ENCODE measurements around the gene CTXN1. TPM values are rescaled to one million over a fixed set of nuclear protein-coding genes. Genes with fewer than 3 reads are reported as not detected.

CTXN1 gene
- total RNA-seq, 1 experiment from 2014 or later = 27.3 TPM

DNA sequence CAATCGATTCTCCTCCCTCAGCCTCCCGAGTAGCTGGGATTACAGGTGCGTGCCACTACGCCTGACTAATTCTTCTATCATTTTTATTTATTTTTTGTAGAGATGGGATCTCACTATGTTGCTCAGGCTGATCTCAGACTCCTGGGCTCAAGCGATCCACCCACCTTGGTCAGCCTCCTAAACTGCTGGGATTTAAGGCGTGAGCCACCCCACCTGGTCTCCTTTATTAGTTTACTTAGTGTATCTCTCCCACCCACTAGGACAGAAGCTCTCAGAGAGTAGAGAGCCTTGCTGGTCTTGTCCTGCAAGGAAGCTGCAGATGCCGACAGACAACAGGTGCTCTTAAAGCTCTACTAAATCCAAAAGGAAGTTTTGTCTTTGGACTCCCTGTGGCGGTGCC, 40.1 kb downstream of the CTXN1 start:
- in situ Hi-C loops (cut with HindIII; ENCODE audit: low sequenced_read_pairs) = no loop called here
- DNase-seq (ENCODE audit: low spot score) = no peak

DNA sequence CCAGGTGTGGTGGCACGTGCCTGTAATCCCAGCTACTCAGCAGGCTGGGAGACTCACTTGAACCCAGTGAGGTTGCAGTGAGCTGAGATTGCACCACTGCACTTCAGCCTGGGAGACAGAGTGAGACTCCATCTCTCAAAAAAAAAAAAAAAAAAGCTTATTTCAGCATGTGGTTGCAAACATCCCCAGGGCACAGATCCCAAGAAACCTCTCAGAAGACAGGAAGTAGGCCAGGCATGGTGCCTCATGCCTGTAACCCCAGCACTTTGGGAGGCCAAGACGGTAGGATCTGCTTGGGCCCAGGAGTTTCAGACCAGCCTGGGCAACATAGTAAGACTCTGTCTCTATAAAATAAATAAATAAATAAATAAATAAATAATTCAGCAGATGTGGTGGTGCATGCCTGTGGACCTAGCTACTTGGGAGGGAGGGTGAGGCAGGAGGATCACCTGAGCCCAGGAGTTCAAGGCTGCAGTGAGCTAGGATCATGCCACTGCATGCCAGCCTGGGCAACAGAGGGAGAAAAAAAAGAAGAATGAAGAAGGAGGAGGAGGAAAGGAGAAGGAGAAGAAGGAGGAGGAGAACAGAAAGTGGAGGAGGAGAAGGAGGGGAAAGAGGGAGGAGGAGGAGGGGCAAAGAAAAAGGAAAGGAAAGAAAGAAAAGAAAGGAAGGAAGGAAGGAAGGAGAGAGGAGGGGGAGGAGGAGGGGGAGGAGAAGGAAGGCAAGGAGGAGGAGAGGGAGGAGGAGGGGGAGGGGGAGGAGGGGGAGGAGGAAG, 42.0 kb downstream of the CTXN1 start:
- in situ Hi-C loops (cut with HindIII; ENCODE audit: low sequenced_read_pairs) = no loop called here
- DNase-seq (ENCODE audit: low spot score) = no peak

DNA sequence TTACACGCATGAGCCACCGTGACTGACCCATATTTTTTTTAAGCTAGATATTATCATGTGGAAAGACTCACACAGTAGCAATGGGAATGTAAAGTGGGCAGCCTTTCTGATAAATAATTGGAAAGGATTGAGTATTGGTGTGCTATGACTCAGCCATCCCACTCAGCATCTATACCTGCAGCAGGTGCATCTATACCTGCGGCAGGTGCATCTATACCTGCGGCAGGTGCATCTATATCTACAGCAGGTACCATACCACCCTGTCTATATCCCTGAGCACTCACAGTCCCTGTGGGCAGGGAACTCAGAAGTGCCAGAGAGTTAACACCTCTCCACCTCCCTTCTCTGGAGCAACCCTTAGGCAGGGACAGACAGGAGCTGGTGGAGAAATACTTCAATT, 42.8 kb downstream of the CTXN1 start:
- in situ Hi-C loops (cut with HindIII; ENCODE audit: low sequenced_read_pairs) = no loop called here
- DNase-seq (ENCODE audit: low spot score) = no peak

DNA sequence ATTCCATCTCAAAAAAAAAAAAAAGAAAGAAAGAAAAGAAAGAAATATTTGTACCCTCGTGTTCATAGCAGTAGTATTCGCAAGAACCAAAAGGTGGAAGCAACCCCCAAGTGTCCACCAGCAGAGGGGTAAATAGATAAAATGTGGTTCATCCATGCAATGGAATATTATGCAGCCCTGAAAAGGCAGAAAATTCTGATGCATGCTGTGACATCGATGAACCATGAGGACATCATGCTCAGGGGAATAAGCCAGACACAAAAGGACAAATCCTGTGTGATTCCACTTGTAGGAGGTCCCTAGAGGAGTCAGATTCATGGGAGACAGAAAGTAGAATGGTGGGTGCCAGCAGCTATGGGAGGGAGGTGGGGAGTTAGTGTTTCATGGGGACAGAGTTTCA, 44.0 kb downstream of the CTXN1 start:
- in situ Hi-C loops (cut with HindIII; ENCODE audit: low sequenced_read_pairs) = no loop called here
- no peak for DNase-seq (ENCODE audit: low spot score)

DNA sequence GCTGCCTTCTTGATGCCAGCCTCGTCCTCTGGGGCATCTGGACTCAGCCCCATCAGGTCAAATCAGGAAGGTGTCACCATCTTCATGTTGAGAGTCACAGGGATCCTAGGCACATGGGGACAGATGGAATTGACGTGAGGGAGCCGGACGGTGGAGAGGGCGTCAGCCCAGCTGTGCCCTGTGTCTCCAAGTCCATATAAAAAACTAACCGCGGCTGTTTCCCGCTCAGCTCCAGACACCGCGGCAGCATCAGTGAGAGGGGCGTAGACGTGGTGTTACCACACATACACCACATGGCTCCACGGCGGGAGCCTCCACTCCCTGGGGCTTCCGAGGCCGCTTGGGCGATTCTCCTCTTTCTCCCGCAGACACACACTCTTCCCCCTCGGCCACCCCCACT, 46.1 kb downstream of the CTXN1 start:
- no peak for DNase-seq (ENCODE audit: low spot score)
- in situ Hi-C loops (cut with HindIII; ENCODE audit: low sequenced_read_pairs) = no loop called here

DNA sequence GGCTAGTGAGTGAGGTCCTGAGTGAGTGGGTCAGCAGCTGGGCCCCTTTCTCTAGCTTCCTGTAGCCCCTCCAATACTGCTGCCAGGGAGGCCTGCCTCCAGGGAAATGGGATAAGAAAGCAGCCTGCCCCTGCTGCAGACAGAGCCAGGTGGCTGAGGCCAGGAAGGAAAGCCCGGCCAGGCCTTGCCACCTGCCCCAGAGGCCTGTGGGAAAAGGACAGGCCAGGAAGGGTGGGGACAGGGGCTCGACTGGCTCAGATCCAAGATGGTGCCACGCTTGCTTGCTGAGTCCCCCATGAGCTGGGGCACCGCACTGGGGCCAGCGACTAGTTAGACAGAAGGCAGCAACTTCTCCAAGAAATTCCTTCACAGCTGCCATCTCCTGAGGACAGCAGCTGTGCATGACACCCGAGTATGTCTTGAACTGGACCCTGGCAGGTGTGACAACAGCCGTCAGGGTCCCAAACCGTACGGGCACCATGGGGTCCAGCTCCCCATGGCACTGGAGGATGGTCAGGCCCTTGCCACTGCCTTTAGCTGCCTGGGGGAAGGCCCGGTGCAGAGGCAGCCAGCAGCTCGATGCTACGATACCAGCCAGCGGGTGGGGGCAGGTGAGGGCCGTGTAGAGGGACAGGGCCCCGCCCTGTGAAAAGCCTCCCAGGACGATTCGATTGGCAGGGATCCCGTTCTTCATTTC, 46.7 kb downstream of the CTXN1 start:
- in situ Hi-C loops (cut with HindIII; ENCODE audit: low sequenced_read_pairs) = no loop called here
- DNase-seq (ENCODE audit: low spot score) = no peak

DNA sequence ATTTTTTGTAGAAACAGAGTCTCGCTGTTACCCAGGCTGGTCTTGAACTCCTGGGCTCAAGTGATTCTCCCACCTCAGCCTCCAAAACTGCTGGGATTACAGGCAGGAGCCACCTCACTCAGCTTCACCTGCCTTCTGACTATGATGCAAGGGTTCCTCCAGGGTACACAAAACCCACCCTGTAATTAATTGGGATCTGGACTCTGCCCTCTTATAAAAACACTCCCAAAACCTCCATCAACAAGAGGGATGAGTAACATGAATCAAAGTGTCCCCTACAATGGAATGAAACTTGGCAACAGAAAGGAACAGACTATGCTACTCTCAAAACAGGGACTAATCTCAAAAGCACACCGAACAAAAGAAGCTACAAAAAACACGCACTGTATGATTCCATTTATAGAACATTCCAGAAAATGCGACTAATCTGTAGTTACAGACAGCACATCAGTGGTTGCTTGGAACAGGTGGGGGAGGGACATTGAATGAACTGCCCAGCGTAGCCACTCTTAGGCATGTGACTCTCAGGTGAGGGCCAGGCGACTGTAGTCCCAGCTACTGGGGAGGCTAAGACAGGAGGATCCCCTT, 48.6 kb downstream of the CTXN1 start:
- DNase-seq (ENCODE audit: low spot score) = no peak
- in situ Hi-C loops (cut with HindIII; ENCODE audit: low sequenced_read_pairs) = no loop called here

DNA sequence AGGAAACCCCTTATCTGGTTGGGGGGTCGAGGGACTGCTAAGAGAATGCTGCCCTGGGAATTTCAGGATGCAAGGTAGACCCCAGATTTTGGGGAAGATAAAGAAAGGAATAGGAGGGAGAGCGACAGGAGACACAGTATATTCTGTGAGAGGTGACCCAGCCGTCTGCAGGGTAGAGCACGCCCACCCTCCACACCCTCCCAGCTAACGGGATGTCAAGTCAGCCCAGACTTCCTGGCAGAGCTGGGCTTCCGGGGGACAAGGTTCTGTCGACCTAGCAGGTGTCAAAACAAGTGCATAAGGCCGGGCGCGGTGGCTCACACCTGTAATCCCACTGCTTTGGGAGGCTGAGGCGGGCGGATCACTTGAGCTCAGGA, 51.0 kb downstream of the CTXN1 start:
- no peak for DNase-seq (ENCODE audit: low spot score)
- in situ Hi-C loops (cut with HindIII; ENCODE audit: low sequenced_read_pairs) = no loop called here

Other genes with a start within 250 kb of the CTXN1 start
- gene MCEMP1, start 249.0 kb downstream of the CTXN1 start, total RNA-seq (2014; rRNA removed; shearing (Covaris generic)) = not detected in 2 replicates
- gene TRAPPC5, start 245.3 kb downstream of the CTXN1 start, total RNA-seq (2014; rRNA removed; shearing (Covaris generic)) = 131 and 153 TPM in 2 replicates
- gene FCER2, start 224.0 kb downstream of the CTXN1 start, total RNA-seq (2014; rRNA removed; shearing (Covaris generic)) = not detected in 2 replicates
- not detected in 2 replicates for gene CLEC4G, start 194.0 kb downstream of the CTXN1 start, total RNA-seq (2014; rRNA removed; shearing (Covaris generic))
- not detected in 2 replicates for gene CD209, start 178.6 kb downstream of the CTXN1 start, total RNA-seq (2014; rRNA removed; shearing (Covaris generic))
- not detected in 2 replicates for gene CLEC4M, start 162.9 kb downstream of the CTXN1 start, total RNA-seq (2014; rRNA removed; shearing (Covaris generic))
- gene EVI5L, start 95.9 kb downstream of the CTXN1 start, total RNA-seq (2014; rRNA removed; shearing (Covaris generic)) = 19.0 and 24.5 TPM in 2 replicates
- 0.03 and 0.49 TPM in 2 replicates for gene PRR36, start 51.7 kb downstream of the CTXN1 start, total RNA-seq (2014; rRNA removed; shearing (Covaris generic))
- 0.49 TPM in 1 of 2 replicates, not detected in the other for gene LRRC8E, start 37.6 kb downstream of the CTXN1 start, total RNA-seq (2014; rRNA removed; shearing (Covaris generic))
- 14.2 and 16.2 TPM in 2 replicates for gene MAP2K7, start 22.3 kb downstream of the CTXN1 start, total RNA-seq (2014; rRNA removed; shearing (Covaris generic))
- not detected in 2 replicates for gene TGFBR3L, start 11.3 kb downstream of the CTXN1 start, total RNA-seq (2014; rRNA removed; shearing (Covaris generic))
- gene SNAPC2, start 5.8 kb downstream of the CTXN1 start, total RNA-seq (2014; rRNA removed; shearing (Covaris generic)) = 35.1 and 37.8 TPM in 2 replicates
- 100 and 168 TPM in 2 replicates for gene TIMM44, start 17.5 kb upstream of the CTXN1 start, total RNA-seq (2014; rRNA removed; shearing (Covaris generic))
- gene ELAVL1, start 79.5 kb upstream of the CTXN1 start, total RNA-seq (2014; rRNA removed; shearing (Covaris generic)) = 83.9 and 102 TPM in 2 replicates
- 16.2 and 19.6 TPM in 2 replicates for gene CCL25, start 126.6 kb upstream of the CTXN1 start, total RNA-seq (2014; rRNA removed; shearing (Covaris generic))
- 0.55 and 0.81 TPM in 2 replicates for gene FBN3, start 223.5 kb upstream of the CTXN1 start, total RNA-seq (2014; rRNA removed; shearing (Covaris generic))